Thyroid gland (tissue), 4 donors: ENCODE measurements around the gene NCSTN. TPM values are rescaled to one million over a fixed set of nuclear protein-coding genes. Genes with fewer than 3 reads are reported as not detected.
A peak's percentile ranks its signal among the peaks of the same experiment; 100 is the strongest.

ENCODE experiments used
- DNase-seq, 2 donors: peaks; one replicate each; pipeline ENCODE4 v3.0.0-alpha.2; 2019
- H3K27ac ChIP-seq, 3 donors: fragments of 200-600 bp; sonication (generic); 1 replicate in 2 of 3; 2 replicates in 1 of 3; pipeline ENCODE4 v1.5.1; 2016 to 2019; ENCODE audit warnings: mild to moderate bottlenecking in 1 of 3, moderate library complexity in 1 of 3
- H3K27me3 ChIP-seq: fragments of 200-600 bp; sonication (generic); one replicate; pipeline ENCODE4 v1.5.1; 2019
- H3K36me3 ChIP-seq, 2 donors: fragments of 200-600 bp; sonication (generic); one replicate each; pipeline ENCODE4 v1.5.1; 2016 to 2019
- H3K4me1 ChIP-seq, 2 donors: fragments of 200-600 bp; sonication (generic); one replicate each; pipeline ENCODE4 v1.5.1; 2017 to 2019
- H3K4me3 ChIP-seq, 3 donors: fragments of 200-600 bp; sonication (generic); replicated peaks in 1 of 3; 1 replicate in 2 of 3; 2 replicates in 1 of 3; pipeline ENCODE4 v1.5.1; 2016; ENCODE audit warnings: mild to moderate bottlenecking in 1 of 3
- H3K9me3 ChIP-seq: fragments of 200-600 bp; sonication (generic); one replicate; pipeline ENCODE4 v1.5.1; 2017
- POLR2A ChIP-seq, 2 donors: fragments of 450-650 bp; IDR thresholded peaks; one replicate each; pipeline ENCODE4 v1.6.1; 2017; ENCODE audit warnings: antibody characterized with exemption in 2 of 2, mild to moderate bottlenecking in 2 of 2, moderate library complexity in 1 of 2
- WGBS, 2 donors: methylation state at CpG; one replicate each; pipeline ENCODE4 v1.1.5; 2017; 5-methylcytosine and 5-hydroxymethylcytosine counted together
- intact Hi-C: fragments of 100-400 bp; cut with DNase I; formaldehyde crosslinking; loops from one replicate; pipeline ENCODE4 v1.15.1; 2023
- total RNA-seq, 4 donors: library from RNA; depleted of rRNA; stranded (reverse); fragments of >200 nt; gene quantifications; one replicate each; pipeline ENCODE4 v1.2.3, GENCODE V29; 2016
- TF ChIP-seq, protein P1 (sequence below), 6 experiments: fragments of 200-600 bp in 3 of 6; fragments of 450-650 bp in 3 of 6; sonication (generic) in 3 of 6; IDR thresholded peaks; one replicate each; pipeline ENCODE4 v1.5.1; 2016 to 2019; ENCODE audit warnings: antibody characterized with exemption in 6 of 6, mild to moderate bottlenecking in 2 of 6, inconsistent platforms in 1 of 6, moderate library complexity in 1 of 6

The NCSTN gene
- total RNA-seq, 4 donors from 2014 or later = 50.8 to 80.1 (median 68.5) TPM

DNA sequence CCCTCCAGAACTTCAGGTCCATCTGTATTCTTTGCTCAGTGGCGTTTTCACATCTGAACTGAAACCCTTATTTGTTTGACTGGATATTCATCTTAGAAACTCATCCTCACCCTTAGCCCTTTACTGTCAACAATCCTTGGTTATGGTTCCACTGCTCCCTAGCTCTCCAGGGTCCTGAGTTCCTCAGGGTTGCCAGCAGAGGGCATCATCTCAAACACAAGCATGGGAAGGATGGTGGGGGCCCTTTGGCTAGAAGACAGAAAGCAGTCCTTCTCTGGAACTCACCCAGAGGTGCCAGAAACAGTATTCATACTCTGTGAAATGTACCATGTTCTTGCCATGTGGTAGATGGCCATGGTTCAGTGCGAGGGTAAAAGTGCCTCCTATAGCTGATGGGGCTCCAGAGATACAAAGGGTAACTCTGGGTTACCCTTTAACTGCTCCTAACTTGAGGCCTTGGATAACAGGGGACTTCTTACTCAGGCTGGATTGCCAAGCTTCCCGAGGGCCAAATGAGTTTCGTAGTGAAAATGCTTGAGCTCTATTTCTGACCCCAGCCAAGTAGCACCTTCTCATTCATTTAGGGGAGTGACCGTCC, 11.3 kb downstream of the NCSTN start:
- 86 to 89% methylated on average over 4 of the region's 5 CpGs for WGBS, 2 donors
- no peak overlapping the region for H3K4me3 ChIP-seq
- H3K4me1 ChIP-seq = no peaks in the 10 kb centered on the region
- H3K27me3 ChIP-seq = no peaks in the 10 kb centered on the region
- H3K36me3 ChIP-seq = peaks cover 86 to 90% of the 10 kb centered on the region in 2 donors
- DNase-seq = no peak
- no peaks in the 10 kb centered on the region for H3K9me3 ChIP-seq
- no peak overlapping the region for H3K27ac ChIP-seq
- TF ChIP-seq, protein P1, sequence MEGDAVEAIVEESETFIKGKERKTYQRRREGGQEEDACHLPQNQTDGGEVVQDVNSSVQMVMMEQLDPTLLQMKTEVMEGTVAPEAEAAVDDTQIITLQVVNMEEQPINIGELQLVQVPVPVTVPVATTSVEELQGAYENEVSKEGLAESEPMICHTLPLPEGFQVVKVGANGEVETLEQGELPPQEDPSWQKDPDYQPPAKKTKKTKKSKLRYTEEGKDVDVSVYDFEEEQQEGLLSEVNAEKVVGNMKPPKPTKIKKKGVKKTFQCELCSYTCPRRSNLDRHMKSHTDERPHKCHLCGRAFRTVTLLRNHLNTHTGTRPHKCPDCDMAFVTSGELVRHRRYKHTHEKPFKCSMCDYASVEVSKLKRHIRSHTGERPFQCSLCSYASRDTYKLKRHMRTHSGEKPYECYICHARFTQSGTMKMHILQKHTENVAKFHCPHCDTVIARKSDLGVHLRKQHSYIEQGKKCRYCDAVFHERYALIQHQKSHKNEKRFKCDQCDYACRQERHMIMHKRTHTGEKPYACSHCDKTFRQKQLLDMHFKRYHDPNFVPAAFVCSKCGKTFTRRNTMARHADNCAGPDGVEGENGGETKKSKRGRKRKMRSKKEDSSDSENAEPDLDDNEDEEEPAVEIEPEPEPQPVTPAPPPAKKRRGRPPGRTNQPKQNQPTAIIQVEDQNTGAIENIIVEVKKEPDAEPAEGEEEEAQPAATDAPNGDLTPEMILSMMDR (IDR thresholded peaks at IDR 0.05) = peak in 1 of 6 experiments; percentile 34
- TF ChIP-seq POLR2A (IDR thresholded peaks at IDR 0.05) = no peak
- intact Hi-C loops = no loop called here

DNA sequence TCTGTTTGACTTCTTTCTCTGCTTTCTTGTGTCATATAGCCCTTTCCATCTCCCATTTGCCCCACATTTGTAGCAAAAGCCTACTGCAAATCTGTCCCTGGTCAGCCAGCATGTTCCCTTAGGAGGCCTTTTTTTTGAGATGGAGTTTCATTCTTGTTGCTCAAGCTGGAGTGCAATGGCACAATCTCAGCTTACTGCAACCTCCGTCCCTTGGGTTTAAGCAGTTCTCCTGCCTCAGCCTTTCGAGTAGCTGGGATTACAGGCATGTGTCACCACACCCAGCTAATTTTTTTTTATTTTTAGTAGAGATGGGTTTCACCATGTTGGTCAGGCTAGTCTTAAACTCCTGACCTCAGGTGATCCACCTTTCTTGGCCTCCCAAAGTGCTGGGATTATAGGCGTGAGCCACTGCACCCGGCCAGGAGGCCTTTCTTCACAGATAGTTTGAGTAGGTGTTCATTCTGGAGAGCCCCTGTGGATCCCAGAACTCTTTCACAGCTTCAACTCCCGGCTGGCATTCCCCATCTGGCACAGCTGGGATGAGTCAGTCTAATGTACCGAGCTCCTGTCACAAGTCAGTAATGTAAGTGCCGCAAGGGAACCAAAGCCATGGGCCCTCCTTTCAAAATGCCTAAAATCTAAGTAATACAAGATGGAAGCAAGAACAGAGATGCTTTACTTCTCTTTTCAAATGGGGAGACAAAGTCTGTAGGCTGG, 14.3 kb downstream of the NCSTN start:
- H3K4me1 ChIP-seq = no peaks in the 10 kb centered on the region
- WGBS, 2 donors = 89% methylated on average over 7 of the region's 7 CpGs

DNA sequence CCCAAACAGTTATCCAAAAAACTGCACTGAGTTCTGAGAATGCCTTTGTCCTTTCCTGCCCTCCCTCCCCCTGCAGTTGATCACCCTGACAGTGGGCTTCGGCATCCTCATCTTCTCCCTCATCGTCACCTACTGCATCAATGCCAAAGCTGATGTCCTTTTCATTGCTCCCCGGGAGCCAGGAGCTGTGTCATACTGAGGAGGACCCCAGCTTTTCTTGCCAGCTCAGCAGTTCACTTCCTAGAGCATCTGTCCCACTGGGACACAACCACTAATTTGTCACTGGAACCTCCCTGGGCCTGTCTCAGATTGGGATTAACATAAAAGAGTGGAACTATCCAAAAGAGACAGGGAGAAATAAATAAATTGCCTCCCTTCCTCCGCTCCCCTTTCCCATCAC, 14.9 kb downstream of the NCSTN start:
- no peak overlapping the region for H3K4me3 ChIP-seq
- no peaks in the 10 kb centered on the region for H3K4me1 ChIP-seq
- H3K27me3 ChIP-seq = no peaks in the 10 kb centered on the region
- intact Hi-C loops = no loop called here
- H3K36me3 ChIP-seq = peaks cover 54 to 56% of the 10 kb centered on the region in 2 donors
- H3K9me3 ChIP-seq = no peaks in the 10 kb centered on the region
- DNase-seq = no peak
- no peak overlapping the region for H3K27ac ChIP-seq
- TF ChIP-seq, protein P1 (IDR thresholded peaks at IDR 0.05) = no peak
- no peak for TF ChIP-seq POLR2A (IDR thresholded peaks at IDR 0.05)
- WGBS, 2 donors = 86 to 87% methylated on average over 4 of the region's 4 CpGs

More for the DNA sequence above, 14.3 kb downstream of the NCSTN start:
- no peaks in the 10 kb centered on the region for H3K27me3 ChIP-seq
- no peak for DNase-seq
- TF ChIP-seq, protein P1 (IDR thresholded peaks at IDR 0.05) = no peak
- TF ChIP-seq POLR2A (IDR thresholded peaks at IDR 0.05) = no peak
- no peaks in the 10 kb centered on the region for H3K9me3 ChIP-seq
- no peak overlapping the region for H3K27ac ChIP-seq
- peaks cover 60 to 62% of the 10 kb centered on the region in 2 donors for H3K36me3 ChIP-seq
- H3K4me3 ChIP-seq = no peak overlapping the region
- intact Hi-C loops = no loop called here

DNA sequence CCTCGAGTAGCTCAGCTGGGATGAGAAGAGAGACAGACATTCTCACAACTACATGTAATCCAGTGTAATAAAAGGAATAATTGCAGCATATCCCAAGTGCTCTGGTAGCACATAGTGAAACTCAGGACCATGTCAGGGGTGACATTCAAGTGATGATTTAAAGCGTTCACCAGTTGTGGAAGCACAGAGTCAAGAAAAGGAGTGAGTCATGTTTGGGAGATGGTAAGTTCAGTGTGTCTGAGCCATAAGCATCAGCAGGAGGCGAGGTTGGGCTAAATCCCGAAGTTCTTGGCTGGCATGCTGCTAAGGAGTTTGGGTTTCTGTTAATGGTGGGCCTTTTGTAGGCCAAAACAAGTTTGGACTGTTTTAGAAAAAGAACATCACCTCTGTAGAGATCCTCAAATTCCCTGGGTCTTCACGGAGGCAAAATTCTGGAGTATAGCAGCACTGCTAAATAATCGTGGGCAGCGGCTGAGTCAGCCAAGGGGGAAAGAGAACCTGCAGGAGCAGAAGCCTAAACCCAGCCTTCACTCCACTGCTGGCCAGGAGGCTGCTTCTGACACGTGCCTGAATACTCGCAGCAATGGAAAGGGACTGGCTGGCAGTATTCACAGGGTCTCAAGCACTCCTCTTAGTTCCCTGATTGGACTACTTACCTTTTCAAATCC, 16.5 kb downstream of the NCSTN start:
- DNase-seq = no peak
- TF ChIP-seq, protein P1 (IDR thresholded peaks at IDR 0.05) = no peak
- TF ChIP-seq POLR2A (IDR thresholded peaks at IDR 0.05) = no peak
- intact Hi-C loops = no loop called here
- Histone ChIP-seq H3K27me3 (no peaks in the 10 kb centered on the region), H3K36me3 (peaks cover 38 to 40% of the 10 kb centered on the region in 2 donors), H3K27ac (no peak overlapping the region), H3K4me1 (no peaks in the 10 kb centered on the region), H3K4me3 (no peak overlapping the region), H3K9me3 (no peaks in the 10 kb centered on the region)
- WGBS, 2 donors = 80 to 88% methylated on average over 9 of the region's 9 CpGs
